GM20000 (cell line): ENCODE results near the gene PDLIM7.
A peak's percentile ranks its signal among the peaks of the same experiment; 100 is the strongest.

Source experiments
- DNase-seq: peaks from one replicate; pipeline ENCODE4 v3.0.0; 2012; ENCODE audit warnings: low spot score
- TF ChIP-seq, protein P1 (sequence below): IDR thresholded peaks from 2 replicates; pipeline ENCODE4 v1.5.1; 2012; ENCODE audit warnings: mild to moderate bottlenecking, control low read depth; ENCODE audit errors: extremely low read depth, missing control alignments

The PDLIM7 gene

DNA sequence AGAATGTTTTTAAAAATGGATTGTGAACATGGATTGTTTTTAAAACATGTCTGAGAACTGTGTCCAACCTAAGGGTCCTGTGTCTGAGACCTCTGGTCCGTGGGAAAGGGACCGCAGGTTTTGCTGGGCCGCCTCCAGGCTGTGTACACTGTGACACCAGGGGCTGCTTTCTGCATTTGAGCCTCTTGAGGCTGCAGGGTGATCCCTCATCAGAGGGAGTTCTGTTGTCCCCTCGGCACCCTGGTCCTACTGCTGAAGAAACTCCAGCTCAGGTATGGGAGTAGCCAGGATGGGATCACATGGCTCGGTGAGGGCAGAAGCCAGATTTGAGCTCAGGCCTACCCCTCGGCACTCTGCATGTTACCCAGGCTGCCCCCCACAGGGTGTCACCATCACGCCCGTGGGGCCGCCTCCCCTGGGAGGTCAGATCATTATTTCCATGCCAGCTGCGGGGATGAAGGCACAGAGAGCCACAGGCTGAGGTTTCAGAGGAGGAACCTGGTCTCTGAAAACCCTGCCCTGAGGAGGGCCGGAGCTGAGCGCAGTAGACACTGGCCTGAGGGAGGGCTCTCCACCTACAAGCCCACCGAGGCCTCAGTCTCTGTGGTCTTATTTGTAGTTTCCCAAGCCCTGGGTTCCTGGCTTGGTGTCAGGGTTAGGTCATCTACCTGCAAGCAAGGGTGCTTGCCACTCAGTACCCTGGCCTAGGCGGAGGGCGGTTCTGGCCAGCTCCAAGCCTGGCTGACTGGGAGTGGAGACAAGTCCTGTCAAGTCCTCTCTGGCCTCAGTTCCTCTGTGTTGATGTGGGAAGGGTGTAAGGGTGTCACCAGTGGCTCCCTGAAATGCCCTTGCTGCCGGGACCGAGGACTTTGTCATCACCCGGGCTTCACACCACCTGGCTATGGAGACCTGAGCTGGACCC is 48.0 kb downstream of the PDLIM7 start:
- DNase-seq: no peak
- TF ChIP-seq, protein P1, sequence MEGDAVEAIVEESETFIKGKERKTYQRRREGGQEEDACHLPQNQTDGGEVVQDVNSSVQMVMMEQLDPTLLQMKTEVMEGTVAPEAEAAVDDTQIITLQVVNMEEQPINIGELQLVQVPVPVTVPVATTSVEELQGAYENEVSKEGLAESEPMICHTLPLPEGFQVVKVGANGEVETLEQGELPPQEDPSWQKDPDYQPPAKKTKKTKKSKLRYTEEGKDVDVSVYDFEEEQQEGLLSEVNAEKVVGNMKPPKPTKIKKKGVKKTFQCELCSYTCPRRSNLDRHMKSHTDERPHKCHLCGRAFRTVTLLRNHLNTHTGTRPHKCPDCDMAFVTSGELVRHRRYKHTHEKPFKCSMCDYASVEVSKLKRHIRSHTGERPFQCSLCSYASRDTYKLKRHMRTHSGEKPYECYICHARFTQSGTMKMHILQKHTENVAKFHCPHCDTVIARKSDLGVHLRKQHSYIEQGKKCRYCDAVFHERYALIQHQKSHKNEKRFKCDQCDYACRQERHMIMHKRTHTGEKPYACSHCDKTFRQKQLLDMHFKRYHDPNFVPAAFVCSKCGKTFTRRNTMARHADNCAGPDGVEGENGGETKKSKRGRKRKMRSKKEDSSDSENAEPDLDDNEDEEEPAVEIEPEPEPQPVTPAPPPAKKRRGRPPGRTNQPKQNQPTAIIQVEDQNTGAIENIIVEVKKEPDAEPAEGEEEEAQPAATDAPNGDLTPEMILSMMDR: no peak

DNA sequence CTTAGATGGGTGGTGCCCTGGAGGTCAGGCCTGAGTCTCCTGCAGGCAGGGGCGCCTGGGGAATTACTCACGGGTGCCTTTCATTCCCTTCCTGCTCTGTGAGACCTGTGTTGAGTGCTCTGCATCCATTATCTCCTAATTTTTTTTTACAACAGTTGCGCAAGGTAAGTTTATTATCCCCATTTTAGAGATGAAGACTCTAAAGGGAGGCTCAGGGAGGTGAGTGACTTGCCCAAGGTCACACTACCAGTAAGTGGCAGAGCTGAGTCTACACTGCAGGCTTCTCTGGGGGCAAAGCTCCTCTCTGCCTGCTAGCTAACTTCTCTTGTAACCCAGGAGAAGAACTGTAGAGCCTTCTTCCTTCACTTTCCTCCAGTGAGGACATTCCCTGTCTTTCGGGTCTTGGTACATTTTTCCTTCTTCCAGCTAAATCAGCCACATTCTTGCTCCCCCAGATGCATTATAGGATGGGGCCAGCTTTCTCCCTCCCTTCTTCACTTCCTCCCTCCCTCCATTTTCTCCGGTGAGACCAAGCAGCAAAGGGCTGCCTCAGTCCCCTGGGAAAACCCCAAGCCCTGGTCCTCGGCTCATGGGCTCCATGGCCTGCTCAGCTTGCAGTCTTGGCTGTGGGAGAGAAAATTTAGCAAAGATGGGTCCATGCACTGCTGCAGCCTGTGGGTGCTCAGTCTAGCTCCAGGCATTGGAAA is 49.0 kb downstream of the PDLIM7 start:
- TF ChIP-seq, protein P1: no peak
- DNase-seq: no peak

DNA sequence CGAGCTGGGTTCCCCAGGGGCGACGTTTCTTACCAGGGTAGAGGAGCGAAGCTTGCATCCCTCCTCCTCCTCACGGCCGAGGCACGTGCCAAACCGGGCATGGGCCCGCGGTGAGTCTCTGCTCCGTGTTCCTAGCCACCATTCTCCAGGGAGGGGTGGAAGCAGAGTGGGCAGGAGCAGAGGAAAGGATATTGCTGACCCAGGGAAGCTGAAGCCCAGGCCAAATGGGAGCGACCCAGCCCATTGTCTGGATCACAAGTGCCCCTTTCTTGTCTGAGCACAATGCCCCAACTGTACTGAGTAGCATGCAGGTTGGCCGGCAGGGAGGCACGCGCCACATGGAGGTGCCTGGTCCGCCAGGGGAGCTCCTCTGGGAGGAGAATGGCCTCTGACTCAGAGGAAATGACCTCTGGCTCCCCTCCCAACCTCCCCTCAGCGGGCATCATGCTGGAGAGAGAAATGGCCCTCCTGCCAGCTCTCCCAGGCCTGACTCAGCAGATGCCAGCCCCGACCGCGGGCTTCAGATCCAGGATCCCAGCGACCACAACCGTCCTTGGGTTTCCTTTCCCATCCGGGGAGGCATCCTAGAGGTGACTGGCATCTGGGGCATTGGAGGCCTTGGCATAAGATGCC is 49.7 kb downstream of the PDLIM7 start:
- TF ChIP-seq, protein P1: no peak
- no peak for DNase-seq

DNA sequence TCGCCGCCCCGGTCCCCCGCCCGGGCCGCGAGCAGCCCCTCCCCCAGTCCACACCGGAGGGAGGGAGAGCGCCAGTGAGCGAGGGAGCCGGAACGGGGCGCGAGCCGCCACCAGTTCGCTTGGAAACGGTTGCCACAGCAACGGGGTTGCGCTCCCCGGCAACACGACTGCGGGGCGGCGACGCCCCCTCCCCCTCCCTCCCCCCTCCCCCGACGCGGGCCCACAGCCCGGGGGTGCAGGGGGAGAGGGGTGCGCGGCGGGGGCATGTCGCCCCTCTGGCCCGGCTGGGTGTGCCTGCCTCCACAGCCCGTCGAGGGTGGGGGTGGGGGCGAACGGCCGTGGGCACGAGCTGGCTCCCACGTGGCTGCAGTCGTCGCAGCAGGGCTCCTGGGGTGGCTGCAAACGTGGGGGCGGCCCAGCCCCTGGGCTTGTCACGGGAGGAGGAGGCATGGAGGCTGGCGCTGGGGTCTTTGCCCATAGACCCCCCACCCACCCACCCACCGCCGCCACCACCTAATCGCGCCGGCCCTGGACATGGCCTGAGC is 50.3 kb downstream of the PDLIM7 start:
- DNase-seq: peak; percentile 89
- TF ChIP-seq, protein P1: no peak

DNA sequence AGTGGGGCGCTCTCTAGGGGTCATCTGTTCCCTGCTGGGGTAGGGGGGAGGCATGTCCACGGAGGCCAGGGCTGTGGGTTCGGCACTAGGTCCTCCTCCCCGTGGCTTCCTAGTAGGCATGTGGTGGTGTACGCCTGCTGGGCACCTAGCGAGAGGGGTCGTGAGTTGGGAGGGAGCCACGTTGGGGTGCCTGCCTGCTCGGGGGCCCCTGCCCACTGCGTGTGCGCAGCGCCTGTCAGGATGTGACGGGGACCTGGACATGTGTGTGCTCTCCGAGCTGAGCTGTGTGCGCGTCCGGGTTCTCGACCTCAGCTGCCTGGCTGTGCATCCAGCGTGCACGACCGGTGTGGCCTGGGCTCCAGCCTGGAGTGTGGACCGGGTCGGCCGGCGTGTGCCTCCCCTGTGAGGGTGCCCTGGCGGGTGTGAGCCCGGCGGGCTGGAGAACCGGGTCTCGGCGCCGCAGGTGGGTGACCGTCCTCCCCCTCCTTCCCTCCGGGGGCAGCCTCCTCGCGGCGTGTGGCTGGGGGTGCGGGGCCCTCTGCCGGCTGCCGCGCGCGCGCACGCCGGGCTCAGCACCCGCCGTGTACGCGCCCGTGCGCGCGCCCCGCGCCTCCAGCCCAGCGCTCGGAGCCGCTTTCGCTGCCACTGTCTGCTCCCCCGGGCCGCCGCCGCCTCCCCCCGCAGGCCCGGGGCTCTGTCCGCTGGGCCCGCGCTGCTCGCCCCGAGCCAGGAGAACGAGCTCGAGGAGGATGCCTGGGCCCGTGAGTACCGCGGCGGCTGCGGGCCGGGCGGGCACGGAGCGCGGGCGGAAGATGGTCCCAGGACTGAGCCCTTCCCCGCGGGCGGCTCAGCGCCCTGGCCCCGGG is 51.0 kb downstream of the PDLIM7 start, which contains the start of gene PRR7:
TSS of gene PRR7 (plus strand) at position 615 of the 866 bp plus-strand sequence. CDS start 8,254 bp downstream, outside the sequence.
- DNase-seq: peak; percentile 93
- TF ChIP-seq, protein P1: no peak

DNA sequence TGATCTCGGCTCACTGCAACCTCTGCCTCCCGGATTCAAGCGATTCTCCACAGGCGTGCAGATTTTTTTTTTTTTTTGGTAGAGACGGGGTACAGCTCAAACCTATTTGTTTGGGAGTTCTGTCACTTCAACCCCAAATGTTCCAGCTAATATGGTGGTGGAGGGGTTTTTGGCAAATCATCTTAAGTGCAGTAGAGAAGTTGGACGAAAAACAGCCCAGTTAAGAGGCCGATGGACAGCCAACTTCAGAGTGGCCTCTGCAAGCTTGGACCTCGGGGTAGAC is 51.5 kb downstream of the PDLIM7 start:
- TF ChIP-seq, protein P1: no peak
- no peak for DNase-seq
